Skeletal muscle tissue (tissue), 4 donors: ENCODE results near the gene CCL1. TPM values are rescaled to one million over a fixed set of nuclear protein-coding genes. Genes with fewer than 3 reads are reported as not detected.

Source experiments
- H3K27ac ChIP-seq: one replicate; pipeline ENCODE4 v1.7.0; 2013; ENCODE audit warnings: mild to moderate bottlenecking, low read depth, low read length, inconsistent platforms
- H3K27me3 ChIP-seq, 3 donors: one replicate each; pipeline ENCODE4 v1.7.0; 2013; ENCODE audit warnings: low read length in 3 of 3; ENCODE audit not compliant: control insufficient read depth in 3 of 3, insufficient read depth in 3 of 3
- H3K36me3 ChIP-seq, 3 donors: one replicate each; pipeline ENCODE4 v1.7.0; 2013; ENCODE audit warnings: low read length in 3 of 3; ENCODE audit not compliant: control insufficient read depth in 3 of 3, insufficient read depth in 3 of 3
- H3K4me1 ChIP-seq, 3 donors: one replicate each; pipeline ENCODE4 v1.7.0; 2013; ENCODE audit warnings: low read length in 3 of 3, mild to moderate bottlenecking in 3 of 3; ENCODE audit not compliant: control insufficient read depth in 3 of 3, insufficient read depth in 3 of 3
- H3K4me3 ChIP-seq, 3 donors: one replicate each; pipeline ENCODE4 v1.7.0; 2013; ENCODE audit warnings: low read length in 3 of 3
- H3K9ac ChIP-seq, 3 donors: one replicate each; pipeline ENCODE4 v1.7.0; 2013; ENCODE audit warnings: low read length in 3 of 3, mild to moderate bottlenecking in 3 of 3, moderate library complexity in 2 of 3, low read depth in 1 of 3
- H3K9me3 ChIP-seq, 3 donors: one replicate each; pipeline ENCODE4 v1.7.0; 2013; ENCODE audit warnings: low read length in 3 of 3; ENCODE audit not compliant: control insufficient read depth in 3 of 3
- total RNA-seq: library from RNA; depleted of rRNA; stranded (reverse); fragments of >200 nt; gene quantifications from one replicate; pipeline ENCODE4 v1.2.3, GENCODE V29; 2014
- donor health status: Osteomylitis.

The CCL1 gene
- total RNA-seq, 1 donor from 2014 or later: not detected

GRCh38 chr17:34371405-34372100, 8.5 kb upstream of the CCL1 start:
- H3K4me3 ChIP-seq: no peak overlapping the region
- H3K27ac ChIP-seq: no peak overlapping the region
- peaks cover 2 to 8% (median 2%) of the 10 kb centered on the region in 3 donors for H3K27me3 ChIP-seq
- H3K9me3 ChIP-seq: no peaks in the 10 kb centered on the region
- no peaks in the 10 kb centered on the region for H3K36me3 ChIP-seq
- H3K4me1 ChIP-seq: peaks cover 0 to 6% (median 0%) of the 10 kb centered on the region in 3 donors
- H3K9ac ChIP-seq: no peak overlapping the region

DNA sequence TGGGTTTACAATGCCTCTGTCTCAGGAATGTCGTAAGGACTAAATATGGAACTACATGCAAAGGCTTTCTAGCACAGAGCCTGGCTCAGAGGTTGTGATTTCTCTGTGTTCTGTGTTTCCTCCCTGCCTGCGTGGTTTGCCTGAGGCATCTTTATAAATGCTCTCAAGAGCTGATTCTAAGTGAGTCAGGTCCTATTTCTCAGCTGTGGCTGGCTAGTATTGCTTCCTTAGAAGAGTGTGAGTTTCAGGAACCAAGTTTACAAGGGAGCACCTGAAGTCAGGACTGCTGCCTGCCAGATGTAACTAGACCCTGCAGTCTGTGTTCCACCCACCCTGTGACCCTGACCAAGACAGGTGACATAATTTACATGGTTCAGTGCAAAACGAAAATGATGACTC, 8.0 kb upstream of the CCL1 start:
- H3K4me3 ChIP-seq: no peak overlapping the region
- H3K9ac ChIP-seq: no peak overlapping the region

GRCh38 chr17:34370376-34370996, 7.5 kb upstream of the CCL1 start:
- Histone ChIP-seq H3K27me3 (peaks cover 4 to 10% (median 6%) of the 10 kb centered on the region in 3 donors), H3K36me3 (no peaks in the 10 kb centered on the region), H3K27ac (no peak overlapping the region), H3K4me1 (peaks cover 0 to 6% (median 0%) of the 10 kb centered on the region in 3 donors), H3K9me3 (no peaks in the 10 kb centered on the region), H3K4me3 (no peak overlapping the region), H3K9ac (no peak overlapping the region)

More for the DNA sequence above, 8.0 kb upstream of the CCL1 start:
- H3K4me1 ChIP-seq: peaks cover 0 to 6% (median 0%) of the 10 kb centered on the region in 3 donors
- peaks cover 4 to 10% (median 6%) of the 10 kb centered on the region in 3 donors for H3K27me3 ChIP-seq
- H3K9me3 ChIP-seq: no peaks in the 10 kb centered on the region
- H3K27ac ChIP-seq: no peak overlapping the region
- no peaks in the 10 kb centered on the region for H3K36me3 ChIP-seq

GRCh38 chr17:34369571-34369970, 6.5 kb upstream of the CCL1 start:
- peaks cover 4 to 10% (median 6%) of the 10 kb centered on the region in 3 donors for H3K27me3 ChIP-seq
- H3K9me3 ChIP-seq: no peaks in the 10 kb centered on the region
- no peaks in the 10 kb centered on the region for H3K36me3 ChIP-seq
- H3K4me3 ChIP-seq: no peak overlapping the region
- H3K4me1 ChIP-seq: peaks cover 0 to 6% (median 0%) of the 10 kb centered on the region in 3 donors
- no peak overlapping the region for H3K9ac ChIP-seq
- H3K27ac ChIP-seq: no peak overlapping the region

- Histone ChIP-seq H3K4me1 (peaks cover 0 to 6% (median 0%) of the 10 kb centered on the region in 3 donors), H3K27ac (no peak overlapping the region), H3K9ac (no peak overlapping the region), H3K27me3 (peaks cover 4 to 10% (median 6%) of the 10 kb centered on the region in 3 donors), H3K4me3 (no peak overlapping the region), H3K36me3 (no peaks in the 10 kb centered on the region), H3K9me3 (no peaks in the 10 kb centered on the region)
Observed at GRCh38 chr17:34368946-34369500, 6.0 kb upstream of the CCL1 start.

GRCh38 chr17:34368196-34368945, 5.3 kb upstream of the CCL1 start:
- H3K4me3 ChIP-seq: no peak overlapping the region
- peaks cover 4 to 10% (median 6%) of the 10 kb centered on the region in 3 donors for H3K27me3 ChIP-seq
- no peaks in the 10 kb centered on the region for H3K9me3 ChIP-seq
- no peak overlapping the region for H3K27ac ChIP-seq
- no peaks in the 10 kb centered on the region for H3K36me3 ChIP-seq
- peaks cover 0 to 6% (median 0%) of the 10 kb centered on the region in 3 donors for H3K4me1 ChIP-seq
- no peak overlapping the region for H3K9ac ChIP-seq

GRCh38 chr17:34367486-34368195, 4.6 kb upstream of the CCL1 start:
- Histone ChIP-seq H3K27me3 (peaks cover 6 to 18% (median 11%) of the 10 kb centered on the region in 3 donors), H3K36me3 (no peaks in the 10 kb centered on the region), H3K9ac (no peak overlapping the region), H3K4me1 (peaks cover 0 to 6% (median 0%) of the 10 kb centered on the region in 3 donors), H3K4me3 (no peak overlapping the region), H3K9me3 (no peaks in the 10 kb centered on the region), H3K27ac (no peak overlapping the region)

- no peak overlapping the region for H3K9ac ChIP-seq
- peaks cover 6 to 24% (median 14%) of the 10 kb centered on the region in 3 donors for H3K27me3 ChIP-seq
- no peaks in the 10 kb centered on the region for H3K9me3 ChIP-seq
- H3K36me3 ChIP-seq: no peaks in the 10 kb centered on the region
- H3K27ac ChIP-seq: no peak overlapping the region
- H3K4me3 ChIP-seq: no peak overlapping the region
- peaks cover 0 to 6% (median 0%) of the 10 kb centered on the region in 3 donors for H3K4me1 ChIP-seq
Observed at GRCh38 chr17:34366529-34367107, 3.6 kb upstream of the CCL1 start.

GRCh38 chr17:34366010-34366409, 3.0 kb upstream of the CCL1 start:
- Histone ChIP-seq H3K4me1 (peaks cover 0 to 6% (median 0%) of the 10 kb centered on the region in 3 donors), H3K9ac (no peak overlapping the region), H3K27ac (no peak overlapping the region), H3K36me3 (no peaks in the 10 kb centered on the region), H3K4me3 (no peak overlapping the region), H3K9me3 (no peaks in the 10 kb centered on the region), H3K27me3 (peaks cover 6 to 24% (median 14%) of the 10 kb centered on the region in 3 donors)
